ENCODE measurements around the gene NKD1.

Gene NKD1

GRCh38 chr16:50667497-50668367, 119.5 kb downstream of the NKD1 start:
- TF ChIP-seq CTCF (IDR thresholded peaks at IDR 0.05; ENCODE audit: low read depth, low read length), result no peak
- no peak overlapping the region for H3K4me3 ChIP-seq (ENCODE audit: low read depth, low read length)
- in situ Hi-C loops (cut with HindIII; ENCODE audit: low sequenced_read_pairs), result no loop called here
- DNase-seq (ENCODE audit: low read depth, low spot score), result no peak

- no peak for DNase-seq (ENCODE audit: low read depth, low spot score)
- TF ChIP-seq CTCF (IDR thresholded peaks at IDR 0.05; ENCODE audit: low read depth, low read length), result no peak
- in situ Hi-C loops (cut with HindIII; ENCODE audit: low sequenced_read_pairs), result no loop called here
- no peak overlapping the region for H3K4me3 ChIP-seq (ENCODE audit: low read depth, low read length)
Observed at GRCh38 chr16:50668368-50669008, 120.3 kb downstream of the NKD1 start.

GRCh38 chr16:50669741-50670140, 121.5 kb downstream of the NKD1 start:
- in situ Hi-C loops (cut with HindIII; ENCODE audit: low sequenced_read_pairs), result no loop called here

GRCh38 chr16:50670476-50670875, 122.3 kb downstream of the NKD1 start:
- in situ Hi-C loops (cut with HindIII; ENCODE audit: low sequenced_read_pairs), result no loop called here
- no peak for DNase-seq (ENCODE audit: low read depth, low spot score)
- TF ChIP-seq CTCF (IDR thresholded peaks at IDR 0.05; ENCODE audit: low read depth, low read length), result no peak

More at GRCh38 chr16:50669741-50670140, 121.5 kb downstream of the NKD1 start:
- DNase-seq (ENCODE audit: low read depth, low spot score), result no peak
- no peak for TF ChIP-seq CTCF (IDR thresholded peaks at IDR 0.05; ENCODE audit: low read depth, low read length)
- H3K4me3 ChIP-seq (ENCODE audit: low read depth, low read length), result no peak overlapping the region

GRCh38 chr16:50671644-50672260, 123.6 kb downstream of the NKD1 start:
- in situ Hi-C loops (cut with HindIII; ENCODE audit: low sequenced_read_pairs), result no loop called here
- no peak overlapping the region for H3K4me3 ChIP-seq (ENCODE audit: low read depth, low read length)
- peak; percentile 55 for TF ChIP-seq CTCF (IDR thresholded peaks at IDR 0.05; ENCODE audit: low read depth, low read length)
- peak; percentile 7 for DNase-seq (ENCODE audit: low read depth, low spot score)

More at GRCh38 chr16:50670476-50670875, 122.3 kb downstream of the NKD1 start:
- H3K4me3 ChIP-seq (ENCODE audit: low read depth, low read length), result no peak overlapping the region

GRCh38 chr16:50673496-50674275, 125.5 kb downstream of the NKD1 start:
- TF ChIP-seq CTCF (IDR thresholded peaks at IDR 0.05; ENCODE audit: low read depth, low read length), result no peak
- in situ Hi-C loops (cut with HindIII; ENCODE audit: low sequenced_read_pairs), result no loop called here
- no peak for DNase-seq (ENCODE audit: low read depth, low spot score)
- H3K4me3 ChIP-seq (ENCODE audit: low read depth, low read length), result no peak overlapping the region

Measured in astrocyte of the spinal cord (primary cell).